ENCODE data around the gene SYNE2. TPM values are rescaled to one million over a fixed set of nuclear protein-coding genes. Genes with fewer than 3 reads are reported as not detected.

Gene SYNE2
- total and polyA plus RNA-seq, 5 donors from 2014 or later = 25.6 to 348 (median 32.3) TPM

GRCh38 chr14:64249363-64249762 is 396.6 kb downstream of the SYNE2 start:
- no peak overlapping the region for H3K4me3 Mint-ChIP-seq
- H3K27ac ChIP-seq (ENCODE audit: insufficient read depth, low read length, poor library complexity, severe bottlenecking) = no peak overlapping the region
- H3K27me3 Mint-ChIP-seq = peaks cover 24% of the 10 kb centered on the region

DNA sequence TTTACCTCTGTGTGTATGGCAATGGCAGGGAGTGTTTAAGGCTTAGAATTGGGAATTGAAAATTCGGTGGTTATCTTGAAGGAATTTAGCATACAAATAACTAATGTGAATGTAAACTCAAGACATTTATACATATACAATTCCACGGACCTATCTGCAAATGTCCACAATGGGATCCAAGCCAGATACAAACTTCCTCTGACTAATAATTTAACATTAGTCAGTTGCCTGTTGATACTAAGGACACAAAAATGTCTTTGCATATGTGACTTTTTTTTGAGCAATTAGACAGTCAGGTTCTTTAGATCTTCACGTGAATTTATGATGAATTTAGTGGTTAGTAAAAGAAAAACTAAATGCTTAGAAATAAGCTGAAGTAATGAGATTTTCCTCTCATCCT is 400.9 kb downstream of the SYNE2 start:
- no peaks in the 10 kb centered on the region for H3K36me3 ChIP-seq (ENCODE audit: control insufficient read depth, insufficient read depth, low read length)
- Mint-ChIP-seq H3K4me1 (no peaks in the 10 kb centered on the region), H3K36me3 (no peaks in the 10 kb centered on the region), H3K27me3 (peaks cover 26% of the 10 kb centered on the region), H3K27ac (no peak overlapping the region), H3K4me3 (no peak overlapping the region), H3K9me3 (peaks cover 0 to 3% (median 0%) of the 10 kb centered on the region in 7 donors)
- ATAC-seq (ENCODE audit: low read depth in 2 of 2) = no peak
- H3K27ac ChIP-seq (ENCODE audit: insufficient read depth, low read length, poor library complexity, severe bottlenecking) = no peak overlapping the region
- H3K27me3 ChIP-seq (ENCODE audit: control insufficient read depth, insufficient read depth, low read length) = no peaks in the 10 kb centered on the region
- no peaks in the 10 kb centered on the region for H3K9me3 ChIP-seq (ENCODE audit: control insufficient read depth in 2 of 2, low read length in 2 of 2)
- DNase-seq = no peak
- no peak overlapping the region for H3K4me3 ChIP-seq (ENCODE audit: low read depth, low read length)
- no peaks in the 10 kb centered on the region for H3K4me1 ChIP-seq (ENCODE audit: control insufficient read depth, insufficient read depth, low read length, poor library complexity, severe bottlenecking)

More at GRCh38 chr14:64249363-64249762, 396.6 kb downstream of the SYNE2 start:
- H3K27ac Mint-ChIP-seq = no peak overlapping the region
- ATAC-seq (ENCODE audit: low read depth in 2 of 2) (no peak), DNase-seq (no peak)
- H3K4me1 ChIP-seq (ENCODE audit: control insufficient read depth, insufficient read depth, low read length, poor library complexity, severe bottlenecking) = no peaks in the 10 kb centered on the region
- H3K4me1 Mint-ChIP-seq = no peaks in the 10 kb centered on the region
- H3K9me3 ChIP-seq (ENCODE audit: control insufficient read depth in 2 of 2, low read length in 2 of 2) = no peaks in the 10 kb centered on the region
- H3K27me3 ChIP-seq (ENCODE audit: control insufficient read depth, insufficient read depth, low read length) = no peaks in the 10 kb centered on the region
- no peaks in the 10 kb centered on the region for H3K36me3 ChIP-seq (ENCODE audit: control insufficient read depth, insufficient read depth, low read length)
- no peaks in the 10 kb centered on the region for H3K36me3 Mint-ChIP-seq
- H3K9me3 Mint-ChIP-seq = peaks cover 0 to 4% (median 0%) of the 10 kb centered on the region in 7 donors
- H3K4me3 ChIP-seq (ENCODE audit: low read depth, low read length) = no peak overlapping the region

GRCh38 chr14:64255756-64256155 is 403.0 kb downstream of the SYNE2 start:
- no peaks in the 10 kb centered on the region for H3K9me3 Mint-ChIP-seq
- no peaks in the 10 kb centered on the region for H3K4me1 Mint-ChIP-seq
- Histone ChIP-seq H3K36me3 (ENCODE audit: control insufficient read depth, insufficient read depth, low read length) (no peaks in the 10 kb centered on the region), H3K27ac (ENCODE audit: insufficient read depth, low read length, poor library complexity, severe bottlenecking) (no peak overlapping the region), H3K9me3 (ENCODE audit: control insufficient read depth in 2 of 2, low read length in 2 of 2) (no peaks in the 10 kb centered on the region), H3K4me1 (ENCODE audit: control insufficient read depth, insufficient read depth, low read length, poor library complexity, severe bottlenecking) (no peaks in the 10 kb centered on the region), H3K27me3 (ENCODE audit: control insufficient read depth, insufficient read depth, low read length) (no peaks in the 10 kb centered on the region), H3K4me3 (ENCODE audit: low read depth, low read length) (no peak overlapping the region)
- H3K36me3 Mint-ChIP-seq = no peaks in the 10 kb centered on the region
- DNase-seq (no peak), ATAC-seq (ENCODE audit: low read depth in 2 of 2) (no peak)
- H3K27ac Mint-ChIP-seq = no peak overlapping the region
- H3K27me3 Mint-ChIP-seq = peaks cover 16% of the 10 kb centered on the region
- no peak overlapping the region for H3K4me3 Mint-ChIP-seq

- Histone ChIP-seq H3K36me3 (ENCODE audit: control insufficient read depth, insufficient read depth, low read length) (no peaks in the 10 kb centered on the region), H3K9me3 (ENCODE audit: control insufficient read depth in 2 of 2, low read length in 2 of 2) (no peaks in the 10 kb centered on the region), H3K4me1 (ENCODE audit: control insufficient read depth, insufficient read depth, low read length, poor library complexity, severe bottlenecking) (no peaks in the 10 kb centered on the region), H3K27ac (ENCODE audit: insufficient read depth, low read length, poor library complexity, severe bottlenecking) (no peak overlapping the region), H3K27me3 (ENCODE audit: control insufficient read depth, insufficient read depth, low read length) (no peaks in the 10 kb centered on the region), H3K4me3 (ENCODE audit: low read depth, low read length) (no peak overlapping the region)
- Mint-ChIP-seq H3K4me3 (no peak overlapping the region), H3K9me3 (no peaks in the 10 kb centered on the region), H3K27me3 (peaks cover 9% of the 10 kb centered on the region), H3K4me1 (peaks cover 0 to under 1% (median 0%) of the 10 kb centered on the region in 4 donors), H3K27ac (no peak overlapping the region), H3K36me3 (no peaks in the 10 kb centered on the region)
- ATAC-seq (ENCODE audit: low read depth in 2 of 2) (no peak), DNase-seq (no peak)
Measured at GRCh38 chr14:64260418-64260817, 407.6 kb downstream of the SYNE2 start.

GRCh38 chr14:64265222-64265621 is 412.4 kb downstream of the SYNE2 start:
- Mint-ChIP-seq H3K4me1 (peaks cover 6 to 24% (median 18%) of the 10 kb centered on the region in 4 donors), H3K4me3 (no peak overlapping the region), H3K36me3 (no peaks in the 10 kb centered on the region), H3K27ac (peak overlapping the region in 1 of 3 donors; percentile 6), H3K27me3 (no peaks in the 10 kb centered on the region), H3K9me3 (peaks cover 0 to 2% (median 0%) of the 10 kb centered on the region in 7 donors)
- ATAC-seq (ENCODE audit: low read depth in 2 of 2) = no peak
- no peaks in the 10 kb centered on the region for H3K27me3 ChIP-seq (ENCODE audit: control insufficient read depth, insufficient read depth, low read length)
- H3K9me3 ChIP-seq (ENCODE audit: control insufficient read depth in 2 of 2, low read length in 2 of 2) = no peaks in the 10 kb centered on the region
- no peak overlapping the region for H3K27ac ChIP-seq (ENCODE audit: insufficient read depth, low read length, poor library complexity, severe bottlenecking)
- DNase-seq = no peak
- no peak overlapping the region for H3K4me3 ChIP-seq (ENCODE audit: low read depth, low read length)
- H3K4me1 ChIP-seq (ENCODE audit: control insufficient read depth, insufficient read depth, low read length, poor library complexity, severe bottlenecking) = no peaks in the 10 kb centered on the region
- H3K36me3 ChIP-seq (ENCODE audit: control insufficient read depth, insufficient read depth, low read length) = no peaks in the 10 kb centered on the region

DNA sequence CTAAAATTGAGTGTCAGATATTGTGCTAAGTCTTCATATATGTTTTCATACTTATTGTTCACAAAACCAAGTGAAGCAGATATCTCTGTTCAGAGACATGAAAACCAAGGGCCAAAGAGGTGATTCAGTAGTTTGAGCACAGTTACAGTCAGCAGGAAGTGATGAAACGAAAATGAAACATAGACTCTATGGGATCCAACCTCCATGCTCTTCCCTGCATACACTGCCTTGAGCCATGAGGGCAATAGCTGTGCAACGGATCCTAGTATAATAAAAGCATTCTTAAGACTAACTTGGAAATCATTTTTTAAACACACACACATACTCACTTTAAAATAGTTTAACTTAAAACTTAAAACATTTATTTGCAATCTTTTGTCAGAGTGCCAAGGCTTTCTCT is 413.4 kb downstream of the SYNE2 start:
- peaks cover 6 to 24% (median 18%) of the 10 kb centered on the region in 4 donors for H3K4me1 Mint-ChIP-seq
- peak overlapping the region in 1 of 3 donors; percentile 1 for H3K27ac Mint-ChIP-seq
- DNase-seq (peak in 2 of 3 donors; percentile 2 to 59), ATAC-seq (ENCODE audit: low read depth in 2 of 2) (peak in 1 of 2 donors; percentile 77)
- H3K9me3 ChIP-seq (ENCODE audit: control insufficient read depth in 2 of 2, low read length in 2 of 2) = no peaks in the 10 kb centered on the region
- H3K27me3 Mint-ChIP-seq = no peaks in the 10 kb centered on the region
- peak overlapping the region; percentile 49 for H3K4me3 ChIP-seq (ENCODE audit: low read depth, low read length)
- H3K27me3 ChIP-seq (ENCODE audit: control insufficient read depth, insufficient read depth, low read length) = no peaks in the 10 kb centered on the region
- no peaks in the 10 kb centered on the region for H3K36me3 ChIP-seq (ENCODE audit: control insufficient read depth, insufficient read depth, low read length)
- H3K9me3 Mint-ChIP-seq = peaks cover 0 to 2% (median 0%) of the 10 kb centered on the region in 7 donors
- no peak overlapping the region for H3K4me3 Mint-ChIP-seq
- no peaks in the 10 kb centered on the region for H3K36me3 Mint-ChIP-seq
- H3K27ac ChIP-seq (ENCODE audit: insufficient read depth, low read length, poor library complexity, severe bottlenecking) = no peak overlapping the region
- no peaks in the 10 kb centered on the region for H3K4me1 ChIP-seq (ENCODE audit: control insufficient read depth, insufficient read depth, low read length, poor library complexity, severe bottlenecking)

GRCh38 chr14:64272019-64272418 is 419.2 kb downstream of the SYNE2 start:
- Mint-ChIP-seq H3K9me3 (peaks cover 0 to 3% (median 0%) of the 10 kb centered on the region in 7 donors), H3K4me3 (no peak overlapping the region), H3K27me3 (peaks cover 12% of the 10 kb centered on the region), H3K4me1 (peaks cover 2 to 14% (median 7%) of the 10 kb centered on the region in 4 donors), H3K36me3 (peaks cover 3% of the 10 kb centered on the region), H3K27ac (no peak overlapping the region)
- H3K9me3 ChIP-seq (ENCODE audit: control insufficient read depth in 2 of 2, low read length in 2 of 2) = no peaks in the 10 kb centered on the region
- H3K4me1 ChIP-seq (ENCODE audit: control insufficient read depth, insufficient read depth, low read length, poor library complexity, severe bottlenecking) = no peaks in the 10 kb centered on the region
- no peaks in the 10 kb centered on the region for H3K36me3 ChIP-seq (ENCODE audit: control insufficient read depth, insufficient read depth, low read length)
- DNase-seq = no peak
- H3K4me3 ChIP-seq (ENCODE audit: low read depth, low read length) = no peak overlapping the region
- H3K27ac ChIP-seq (ENCODE audit: insufficient read depth, low read length, poor library complexity, severe bottlenecking) = no peak overlapping the region
- no peaks in the 10 kb centered on the region for H3K27me3 ChIP-seq (ENCODE audit: control insufficient read depth, insufficient read depth, low read length)
- no peak for ATAC-seq (ENCODE audit: low read depth in 2 of 2)
